Measurements from ENCODE around the gene WBP2. TPM values are rescaled to one million over a fixed set of nuclear protein-coding genes. Genes with fewer than 3 reads are reported as not detected.

WBP2 gene
- total and polyA plus RNA-seq, 9 of the 15 experiments (the other 6 are each of a cell fraction or from before 2014, with no cell fraction given): 2.2 to 74.3 (median 20.0) TPM

DNA sequence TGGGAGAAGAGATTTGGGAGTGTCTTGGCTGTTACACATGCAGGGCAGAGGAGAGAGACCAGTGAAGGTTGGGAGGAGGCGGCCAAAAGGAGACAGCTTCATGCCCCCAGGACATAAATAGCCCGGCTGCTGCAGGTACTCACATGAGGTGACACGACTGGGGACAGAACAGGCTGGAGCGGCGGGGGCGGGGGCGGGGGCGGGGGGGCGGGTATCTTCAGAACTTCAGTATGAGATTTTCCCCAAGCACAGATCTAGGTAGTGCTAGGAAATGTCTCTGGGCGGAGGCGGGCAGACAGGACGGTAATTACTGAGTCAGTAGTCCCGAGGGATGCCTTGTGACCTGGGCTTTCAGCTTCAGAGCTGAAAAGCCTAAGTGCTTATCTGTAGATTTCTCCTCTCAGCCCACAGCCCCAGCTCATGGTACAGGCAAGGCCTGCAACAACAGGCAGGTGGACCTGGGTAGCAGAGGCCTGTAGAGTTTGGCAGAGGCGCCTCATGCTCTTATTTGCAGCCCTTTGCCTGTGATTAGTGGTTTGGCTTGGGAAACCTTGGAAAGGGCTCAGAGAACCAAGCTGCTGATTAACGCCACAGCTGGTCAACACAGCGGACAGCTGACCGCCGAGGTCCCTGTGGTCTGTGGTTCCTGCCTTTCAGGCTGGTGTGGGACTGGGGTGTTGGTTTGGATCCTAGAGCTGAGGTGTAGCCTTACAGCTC is 46.1 kb downstream of the WBP2 start (continued):
- TF ChIP-seq, protein P1, sequence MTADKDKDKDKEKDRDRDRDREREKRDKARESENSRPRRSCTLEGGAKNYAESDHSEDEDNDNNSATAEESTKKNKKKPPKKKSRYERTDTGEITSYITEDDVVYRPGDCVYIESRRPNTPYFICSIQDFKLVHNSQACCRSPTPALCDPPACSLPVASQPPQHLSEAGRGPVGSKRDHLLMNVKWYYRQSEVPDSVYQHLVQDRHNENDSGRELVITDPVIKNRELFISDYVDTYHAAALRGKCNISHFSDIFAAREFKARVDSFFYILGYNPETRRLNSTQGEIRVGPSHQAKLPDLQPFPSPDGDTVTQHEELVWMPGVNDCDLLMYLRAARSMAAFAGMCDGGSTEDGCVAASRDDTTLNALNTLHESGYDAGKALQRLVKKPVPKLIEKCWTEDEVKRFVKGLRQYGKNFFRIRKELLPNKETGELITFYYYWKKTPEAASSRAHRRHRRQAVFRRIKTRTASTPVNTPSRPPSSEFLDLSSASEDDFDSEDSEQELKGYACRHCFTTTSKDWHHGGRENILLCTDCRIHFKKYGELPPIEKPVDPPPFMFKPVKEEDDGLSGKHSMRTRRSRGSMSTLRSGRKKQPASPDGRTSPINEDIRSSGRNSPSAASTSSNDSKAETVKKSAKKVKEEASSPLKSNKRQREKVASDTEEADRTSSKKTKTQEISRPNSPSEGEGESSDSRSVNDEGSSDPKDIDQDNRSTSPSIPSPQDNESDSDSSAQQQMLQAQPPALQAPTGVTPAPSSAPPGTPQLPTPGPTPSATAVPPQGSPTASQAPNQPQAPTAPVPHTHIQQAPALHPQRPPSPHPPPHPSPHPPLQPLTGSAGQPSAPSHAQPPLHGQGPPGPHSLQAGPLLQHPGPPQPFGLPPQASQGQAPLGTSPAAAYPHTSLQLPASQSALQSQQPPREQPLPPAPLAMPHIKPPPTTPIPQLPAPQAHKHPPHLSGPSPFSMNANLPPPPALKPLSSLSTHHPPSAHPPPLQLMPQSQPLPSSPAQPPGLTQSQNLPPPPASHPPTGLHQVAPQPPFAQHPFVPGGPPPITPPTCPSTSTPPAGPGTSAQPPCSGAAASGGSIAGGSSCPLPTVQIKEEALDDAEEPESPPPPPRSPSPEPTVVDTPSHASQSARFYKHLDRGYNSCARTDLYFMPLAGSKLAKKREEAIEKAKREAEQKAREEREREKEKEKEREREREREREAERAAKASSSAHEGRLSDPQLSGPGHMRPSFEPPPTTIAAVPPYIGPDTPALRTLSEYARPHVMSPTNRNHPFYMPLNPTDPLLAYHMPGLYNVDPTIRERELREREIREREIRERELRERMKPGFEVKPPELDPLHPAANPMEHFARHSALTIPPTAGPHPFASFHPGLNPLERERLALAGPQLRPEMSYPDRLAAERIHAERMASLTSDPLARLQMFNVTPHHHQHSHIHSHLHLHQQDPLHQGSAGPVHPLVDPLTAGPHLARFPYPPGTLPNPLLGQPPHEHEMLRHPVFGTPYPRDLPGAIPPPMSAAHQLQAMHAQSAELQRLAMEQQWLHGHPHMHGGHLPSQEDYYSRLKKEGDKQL (CRISPR knock-in tag; IDR thresholded peaks at IDR 0.05; ENCODE audit: borderline replicate concordance): no peak
- no peak for TF ChIP-seq FOXK1 (CRISPR knock-in tag; IDR thresholded peaks at IDR 0.05; ENCODE audit: borderline replicate concordance)
- no peak for TF ChIP-seq ZNF24 (IDR thresholded peaks at IDR 0.05)
- TF ChIP-seq SMAD3 (CRISPR knock-in tag; conservative IDR thresholded peaks at IDR 0.05): no peak
- TF ChIP-seq, protein P2, sequence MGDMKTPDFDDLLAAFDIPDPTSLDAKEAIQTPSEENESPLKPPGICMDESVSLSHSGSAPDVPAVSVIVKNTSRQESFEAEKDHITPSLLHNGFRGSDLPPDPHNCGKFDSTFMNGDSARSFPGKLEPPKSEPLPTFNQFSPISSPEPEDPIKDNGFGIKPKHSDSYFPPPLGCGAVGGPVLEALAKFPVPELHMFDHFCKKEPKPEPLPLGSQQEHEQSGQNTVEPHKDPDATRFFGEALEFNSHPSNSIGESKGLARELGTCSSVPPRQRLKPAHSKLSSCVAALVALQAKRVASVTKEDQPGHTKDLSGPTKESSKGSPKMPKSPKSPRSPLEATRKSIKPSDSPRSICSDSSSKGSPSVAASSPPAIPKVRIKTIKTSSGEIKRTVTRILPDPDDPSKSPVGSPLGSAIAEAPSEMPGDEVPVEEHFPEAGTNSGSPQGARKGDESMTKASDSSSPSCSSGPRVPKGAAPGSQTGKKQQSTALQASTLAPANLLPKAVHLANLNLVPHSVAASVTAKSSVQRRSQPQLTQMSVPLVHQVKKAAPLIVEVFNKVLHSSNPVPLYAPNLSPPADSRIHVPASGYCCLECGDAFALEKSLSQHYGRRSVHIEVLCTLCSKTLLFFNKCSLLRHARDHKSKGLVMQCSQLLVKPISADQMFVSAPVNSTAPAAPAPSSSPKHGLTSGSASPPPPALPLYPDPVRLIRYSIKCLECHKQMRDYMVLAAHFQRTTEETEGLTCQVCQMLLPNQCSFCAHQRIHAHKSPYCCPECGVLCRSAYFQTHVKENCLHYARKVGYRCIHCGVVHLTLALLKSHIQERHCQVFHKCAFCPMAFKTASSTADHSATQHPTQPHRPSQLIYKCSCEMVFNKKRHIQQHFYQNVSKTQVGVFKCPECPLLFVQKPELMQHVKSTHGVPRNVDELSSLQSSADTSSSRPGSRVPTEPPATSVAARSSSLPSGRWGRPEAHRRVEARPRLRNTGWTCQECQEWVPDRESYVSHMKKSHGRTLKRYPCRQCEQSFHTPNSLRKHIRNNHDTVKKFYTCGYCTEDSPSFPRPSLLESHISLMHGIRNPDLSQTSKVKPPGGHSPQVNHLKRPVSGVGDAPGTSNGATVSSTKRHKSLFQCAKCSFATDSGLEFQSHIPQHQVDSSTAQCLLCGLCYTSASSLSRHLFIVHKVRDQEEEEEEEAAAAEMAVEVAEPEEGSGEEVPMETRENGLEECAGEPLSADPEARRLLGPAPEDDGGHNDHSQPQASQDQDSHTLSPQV (IDR thresholded peaks at IDR 0.05): no peak
- TF ChIP-seq, protein P3, sequence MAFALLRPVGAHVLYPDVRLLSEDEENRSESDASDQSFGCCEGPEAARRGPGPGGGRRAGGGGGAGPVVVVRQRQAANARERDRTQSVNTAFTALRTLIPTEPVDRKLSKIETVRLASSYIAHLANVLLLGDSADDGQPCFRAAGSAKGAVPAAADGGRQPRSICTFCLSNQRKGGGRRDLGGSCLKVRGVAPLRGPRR (CRISPR knock-in tag; IDR thresholded peaks at IDR 0.05): 0 out of 2 replicates have a peak, but pooled peaks have one; percentile 32
- TF ChIP-seq KDM4B (IDR thresholded peaks at IDR 0.05; ENCODE audit: borderline replicate concordance in 2 of 2, low read depth in 1 of 2): no peak
- no peak for TF ChIP-seq RNF2 (IDR thresholded peaks at IDR 0.05)
- no peak for TF ChIP-seq WHSC1 (IDR thresholded peaks at IDR 0.05; ENCODE audit: low read length)
- peak in 1 of 2 experiments; percentile 11; a peak in 1 of 4 replicates for TF ChIP-seq RAD21 (CRISPR knock-in tag; conservative IDR thresholded peaks at IDR 0.05 in 1 of 2, IDR thresholded peaks at IDR 0.05 in 1 of 2)
- no peak for TF ChIP-seq MCM3 (IDR thresholded peaks at IDR 0.05)
- TF ChIP-seq YY1 (IDR thresholded peaks at IDR 0.05; ENCODE audit: borderline replicate concordance in 1 of 3, control insufficient read depth in 1 of 3, extremely low read depth in 1 of 3, insufficient read depth in 3 of 3, insufficient read length in 1 of 3, insufficient replicate concordance in 2 of 3, low read depth in 1 of 3, low read length in 2 of 3): no peak
- TF ChIP-seq, protein P4, sequence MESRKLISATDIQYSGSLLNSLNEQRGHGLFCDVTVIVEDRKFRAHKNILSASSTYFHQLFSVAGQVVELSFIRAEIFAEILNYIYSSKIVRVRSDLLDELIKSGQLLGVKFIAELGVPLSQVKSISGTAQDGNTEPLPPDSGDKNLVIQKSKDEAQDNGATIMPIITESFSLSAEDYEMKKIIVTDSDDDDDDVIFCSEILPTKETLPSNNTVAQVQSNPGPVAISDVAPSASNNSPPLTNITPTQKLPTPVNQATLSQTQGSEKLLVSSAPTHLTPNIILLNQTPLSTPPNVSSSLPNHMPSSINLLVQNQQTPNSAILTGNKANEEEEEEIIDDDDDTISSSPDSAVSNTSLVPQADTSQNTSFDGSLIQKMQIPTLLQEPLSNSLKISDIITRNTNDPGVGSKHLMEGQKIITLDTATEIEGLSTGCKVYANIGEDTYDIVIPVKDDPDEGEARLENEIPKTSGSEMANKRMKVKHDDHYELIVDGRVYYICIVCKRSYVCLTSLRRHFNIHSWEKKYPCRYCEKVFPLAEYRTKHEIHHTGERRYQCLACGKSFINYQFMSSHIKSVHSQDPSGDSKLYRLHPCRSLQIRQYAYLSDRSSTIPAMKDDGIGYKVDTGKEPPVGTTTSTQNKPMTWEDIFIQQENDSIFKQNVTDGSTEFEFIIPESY (CRISPR knock-in tag; IDR thresholded peaks at IDR 0.05): peak; percentile 92

Data from K562 (cell line).